ENCODE data around the gene IL4I1.

Gene IL4I1

GRCh38 chr19:49851456-49852259 lies 45.0 kb downstream of the IL4I1 start:
- DNase-seq, result no peak
- peaks cover 49% of the 10 kb centered on the region for H3K4me1 Mint-ChIP-seq
- peak overlapping the region; percentile 75 for H3K27ac Mint-ChIP-seq
- H3K4me3 Mint-ChIP-seq, result peak overlapping the region; percentile 79
- H3K27me3 Mint-ChIP-seq, result no peaks in the 10 kb centered on the region
- peaks cover 9% of the 10 kb centered on the region for H3K9me3 Mint-ChIP-seq
- no peak for ATAC-seq
- peaks cover 12% of the 10 kb centered on the region for H3K36me3 Mint-ChIP-seq (ENCODE audit: low read depth)

GRCh38 chr19:49850487-49851342 lies 46.0 kb downstream of the IL4I1 start, which contains the start of gene PTOV1:
PTOV1 (plus strand) TSS chr19:49851159.
- H3K4me1 Mint-ChIP-seq, result peaks cover 49% of the 10 kb centered on the region
- peaks cover 9% of the 10 kb centered on the region for H3K9me3 Mint-ChIP-seq
- DNase-seq, result peak; percentile 93

DNA sequence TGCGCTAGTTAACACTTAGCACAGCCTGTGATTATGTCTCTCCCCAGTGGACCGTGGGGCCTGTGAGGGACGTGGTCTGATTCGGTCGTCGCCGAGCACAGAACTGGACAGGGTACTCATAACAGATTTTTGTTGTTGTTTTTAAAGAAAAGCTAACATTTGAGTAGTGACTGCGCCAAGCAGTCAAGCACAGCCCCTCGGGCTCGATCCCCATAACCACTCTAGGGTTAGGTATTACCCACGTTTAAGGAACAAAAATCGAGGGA lies 46.5 kb downstream of the IL4I1 start:
- DNase-seq, result no peak
- Mint-ChIP-seq H3K4me3 (peak overlapping the region; percentile 84), H3K9me3 (peaks cover 9% of the 10 kb centered on the region), H3K36me3 (ENCODE audit: low read depth) (peaks cover 7% of the 10 kb centered on the region), H3K4me1 (peaks cover 49% of the 10 kb centered on the region), H3K27me3 (no peaks in the 10 kb centered on the region), H3K27ac (no peak overlapping the region)
- ATAC-seq, result no peak

More at GRCh38 chr19:49850487-49851342, 46.0 kb downstream of the IL4I1 start, which contains the start of gene PTOV1:
- ATAC-seq, result peak; percentile 81
- Mint-ChIP-seq H3K27ac (peak within 1 kb of the TSS; percentile 89), H3K27me3 (no peaks in the 10 kb centered on the region), H3K4me3 (peak within 1 kb of the TSS; percentile 84), H3K36me3 (ENCODE audit: low read depth) (peaks cover 12% of the 10 kb centered on the region)

DNA sequence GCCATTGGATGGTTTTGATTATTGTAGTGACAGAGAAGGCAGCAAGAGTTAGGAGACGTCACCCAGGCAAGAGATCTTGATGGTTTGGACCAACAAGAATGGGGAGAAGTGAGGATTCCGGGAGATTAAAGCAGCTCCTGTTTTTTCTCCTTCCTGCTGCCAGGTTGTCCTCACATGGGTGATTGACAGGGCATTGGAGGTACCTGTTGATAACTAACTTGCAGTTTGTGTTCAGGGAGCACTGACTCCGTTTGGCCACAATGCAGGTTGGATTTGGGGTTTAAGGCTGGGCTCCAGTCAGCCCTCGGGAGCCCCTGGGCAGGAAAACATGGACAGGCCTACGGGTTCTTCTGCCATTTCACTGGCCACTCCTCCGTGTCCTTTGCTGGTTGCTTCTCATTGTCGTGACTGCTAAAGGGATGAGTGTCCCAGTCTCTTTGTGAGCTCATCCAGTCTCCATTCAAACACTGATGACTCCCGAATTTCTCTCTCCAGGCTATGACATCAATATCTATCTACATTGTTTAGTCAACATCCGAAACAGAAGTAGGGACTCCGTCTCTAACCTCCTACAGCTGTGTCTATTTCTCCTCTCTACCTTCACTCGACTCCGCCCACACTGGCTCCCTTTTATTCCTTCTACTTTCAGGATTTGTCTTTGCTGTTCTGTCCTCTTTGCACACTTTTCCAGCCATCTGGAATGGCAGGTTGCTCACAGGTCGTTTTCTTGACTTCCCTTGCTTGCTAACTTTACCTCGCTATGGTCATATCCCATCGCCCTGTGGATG lies 47.1 kb downstream of the IL4I1 start:
- peaks cover 9% of the 10 kb centered on the region for H3K9me3 Mint-ChIP-seq
- peaks cover 7% of the 10 kb centered on the region for H3K36me3 Mint-ChIP-seq (ENCODE audit: low read depth)
- no peaks in the 10 kb centered on the region for H3K27me3 Mint-ChIP-seq
- H3K4me3 Mint-ChIP-seq, result peak overlapping the region; percentile 84
- no peak for ATAC-seq
- peak overlapping the region; percentile 72 for H3K27ac Mint-ChIP-seq
- no peak for DNase-seq
- H3K4me1 Mint-ChIP-seq, result peaks cover 49% of the 10 kb centered on the region

GRCh38 chr19:49848938-49849337 lies 47.7 kb downstream of the IL4I1 start:
- H3K27me3 Mint-ChIP-seq, result no peaks in the 10 kb centered on the region
- ATAC-seq, result no peak
- peaks cover 7% of the 10 kb centered on the region for H3K36me3 Mint-ChIP-seq (ENCODE audit: low read depth)
- peak overlapping the region; percentile 60 for H3K4me3 Mint-ChIP-seq
- peaks cover 9% of the 10 kb centered on the region for H3K9me3 Mint-ChIP-seq
- peaks cover 49% of the 10 kb centered on the region for H3K4me1 Mint-ChIP-seq
- DNase-seq, result no peak
- peak overlapping the region; percentile 72 for H3K27ac Mint-ChIP-seq

DNA sequence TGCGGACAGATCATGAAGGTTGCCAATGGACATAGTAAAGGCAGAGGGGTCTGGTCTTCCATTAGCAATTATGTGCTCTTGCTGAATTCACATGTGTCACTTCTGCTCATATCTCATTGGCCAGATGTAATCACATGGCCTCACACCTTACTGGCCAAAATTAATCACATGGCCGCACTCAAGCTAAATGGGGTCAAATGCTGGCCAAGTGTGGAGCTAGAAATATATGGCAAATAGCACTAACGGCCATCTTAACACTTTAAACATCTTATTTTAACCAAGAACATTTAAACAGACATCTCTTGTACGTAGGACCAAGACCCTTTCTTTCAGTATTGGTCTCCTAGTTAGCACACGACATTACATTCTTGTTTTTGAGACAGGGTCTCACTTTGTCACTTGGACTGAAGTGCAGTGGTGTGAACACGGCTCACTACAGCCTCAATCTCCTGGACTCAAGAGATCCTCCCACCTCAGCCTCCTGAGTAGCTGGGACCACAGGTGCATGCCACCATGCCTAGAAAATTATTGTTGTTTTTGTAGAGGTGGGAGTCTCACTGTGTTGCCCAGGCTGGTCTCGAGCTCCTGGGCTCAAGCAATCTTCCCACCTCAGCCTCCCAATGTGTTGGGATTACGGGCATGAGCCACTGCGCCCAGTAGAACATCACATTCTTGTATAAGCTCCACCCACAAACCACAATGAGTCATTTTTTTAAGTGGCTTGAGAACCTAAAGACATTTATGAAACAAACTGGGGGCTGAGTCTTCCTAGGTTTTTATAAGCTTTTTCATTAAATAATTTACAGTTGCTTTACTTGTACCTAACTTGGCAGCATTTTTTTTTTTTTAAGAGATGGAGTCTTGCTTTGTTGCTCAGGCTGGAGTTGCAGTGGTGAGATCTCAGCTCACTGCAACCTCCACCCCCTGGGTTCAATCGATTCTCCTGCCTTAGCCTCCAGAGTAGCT lies 48.7 kb downstream of the IL4I1 start:
- Mint-ChIP-seq H3K27me3 (no peaks in the 10 kb centered on the region), H3K4me3 (no peak overlapping the region), H3K4me1 (peaks cover 41% of the 10 kb centered on the region), H3K9me3 (peaks cover 9% of the 10 kb centered on the region), H3K27ac (peak overlapping the region; percentile 46), H3K36me3 (ENCODE audit: low read depth) (peaks cover 7% of the 10 kb centered on the region)
- DNase-seq, result no peak
- no peak for ATAC-seq

DNA sequence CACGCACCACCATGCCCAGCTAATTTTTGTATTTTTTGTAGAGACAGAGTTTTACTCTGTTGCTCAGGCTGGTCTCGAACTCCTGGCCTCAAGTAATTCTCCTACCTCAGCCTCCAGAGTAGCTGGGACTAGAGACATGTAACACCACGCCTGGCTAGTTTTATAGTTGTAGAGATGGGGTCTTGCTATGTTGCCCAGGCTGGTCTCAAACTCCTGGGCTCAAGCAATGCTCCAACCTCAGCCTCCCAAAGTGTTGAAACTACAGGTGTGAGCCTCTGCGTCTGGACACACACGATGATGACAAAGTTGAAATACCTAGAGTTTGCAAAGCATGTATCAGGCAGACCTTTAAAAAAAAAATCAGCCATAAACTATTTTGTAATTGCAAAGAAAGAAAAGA lies 50.3 kb downstream of the IL4I1 start:
- Mint-ChIP-seq H3K27ac (no peak overlapping the region), H3K4me1 (peaks cover 28% of the 10 kb centered on the region), H3K36me3 (ENCODE audit: low read depth) (peaks cover 2% of the 10 kb centered on the region), H3K4me3 (no peak overlapping the region), H3K27me3 (no peaks in the 10 kb centered on the region), H3K9me3 (peaks cover 9% of the 10 kb centered on the region)
- ATAC-seq, result no peak
- no peak for DNase-seq

GRCh38 chr19:49845414-49845813 lies 51.3 kb downstream of the IL4I1 start:
- H3K4me3 Mint-ChIP-seq, result no peak overlapping the region
- no peak for DNase-seq

GRCh38 chr19:49844138-49845095 lies 52.3 kb downstream of the IL4I1 start:
- ATAC-seq (no peak), DNase-seq (no peak)
- Mint-ChIP-seq H3K4me3 (no peak overlapping the region), H3K9me3 (peaks cover 4% of the 10 kb centered on the region), H3K4me1 (peaks cover 16% of the 10 kb centered on the region), H3K36me3 (ENCODE audit: low read depth) (peaks cover 5% of the 10 kb centered on the region), H3K27me3 (no peaks in the 10 kb centered on the region), H3K27ac (no peak overlapping the region)

More at GRCh38 chr19:49845414-49845813, 51.3 kb downstream of the IL4I1 start:
- Mint-ChIP-seq H3K9me3 (peaks cover 9% of the 10 kb centered on the region), H3K27me3 (no peaks in the 10 kb centered on the region), H3K36me3 (ENCODE audit: low read depth) (peaks cover 5% of the 10 kb centered on the region), H3K4me1 (peaks cover 25% of the 10 kb centered on the region), H3K27ac (no peak overlapping the region)
- ATAC-seq, result no peak

GRCh38 chr19:49843265-49843664 lies 53.4 kb downstream of the IL4I1 start:
- DNase-seq (no peak), ATAC-seq (no peak)
- H3K4me1 Mint-ChIP-seq, result peaks cover 4% of the 10 kb centered on the region
- peaks cover 11% of the 10 kb centered on the region for H3K36me3 Mint-ChIP-seq (ENCODE audit: low read depth)
- no peaks in the 10 kb centered on the region for H3K9me3 Mint-ChIP-seq
- H3K4me3 Mint-ChIP-seq, result no peak overlapping the region
- no peaks in the 10 kb centered on the region for H3K27me3 Mint-ChIP-seq
- no peak overlapping the region for H3K27ac Mint-ChIP-seq

DNA sequence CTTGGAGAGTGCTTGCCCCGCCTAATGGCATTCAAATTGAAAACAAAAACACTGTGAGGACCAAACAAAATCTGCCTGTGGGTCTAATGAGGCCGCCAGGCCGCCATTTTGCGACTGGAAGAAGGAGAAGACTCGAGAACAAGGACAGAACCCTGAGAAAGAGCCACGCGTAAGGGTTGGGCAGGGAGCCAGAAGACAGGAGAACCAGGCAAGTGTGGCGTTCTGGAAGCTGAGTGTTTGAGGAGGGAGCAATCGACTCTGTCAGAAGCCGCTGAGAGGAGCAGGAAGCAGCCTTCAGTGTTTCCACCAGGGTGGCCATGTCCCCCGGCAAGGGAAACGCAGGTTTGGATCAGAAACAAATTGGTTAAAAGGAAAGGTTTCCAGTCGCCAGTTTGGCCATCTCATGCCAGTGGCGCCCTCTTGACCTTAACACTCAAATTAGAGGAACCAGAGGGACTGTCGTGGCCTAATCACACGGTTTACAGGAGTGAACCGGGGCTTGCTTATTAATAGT lies 55.9 kb downstream of the IL4I1 start:
- Mint-ChIP-seq H3K27ac (no peak overlapping the region), H3K4me3 (no peak overlapping the region), H3K4me1 (no peaks in the 10 kb centered on the region), H3K27me3 (no peaks in the 10 kb centered on the region), H3K9me3 (no peaks in the 10 kb centered on the region), H3K36me3 (ENCODE audit: low read depth) (peaks cover 19% of the 10 kb centered on the region)
- ATAC-seq (no peak), DNase-seq (no peak)

- Mint-ChIP-seq H3K9me3 (no peaks in the 10 kb centered on the region), H3K27ac (no peak overlapping the region), H3K27me3 (no peaks in the 10 kb centered on the region), H3K4me1 (no peaks in the 10 kb centered on the region), H3K36me3 (ENCODE audit: low read depth) (peaks cover 19% of the 10 kb centered on the region), H3K4me3 (no peak overlapping the region)
- DNase-seq, result no peak
- no peak for ATAC-seq
These were observed 56.4 kb downstream of the IL4I1 start for GRCh38 chr19:49840321-49840720.
